GM20431 (cell line): ENCODE data around the gene CDCA3.
"Not testable (repeated sequence)": the region's sequence is repeated elsewhere in the genome, so short reads cannot be mapped to it uniquely, and the experiment has no call there.

Experiments used
- in situ Hi-C: fragments of 300-500 bp; cut with MseI, MboI; formaldehyde crosslinking; loops from one replicate; pipeline ENCODE4 v1.15.0; 2020; ENCODE audit warnings: low sequenced_read_pairs; ENCODE audit not compliant: unreplicated experiment

Gene CDCA3

GRCh38 chr12:6851153-6851920, at the start of gene CDCA3:
TSS of gene CDCA3 (minus strand) at chr12:6851286. CDS start at chr12:6850952, 334 bp downstream.
- in situ Hi-C loops: no loop called here

GRCh38 chr12:6899837-6900519, 48.9 kb upstream of the CDCA3 start:
- in situ Hi-C loops: no loop called here

GRCh38 chr12:6899427-6899826, 48.3 kb upstream of the CDCA3 start:
- in situ Hi-C loops: no loop called here

- in situ Hi-C loops: no loop called here
Measured at GRCh38 chr12:6896846-6897435, 45.9 kb upstream of the CDCA3 start.

GRCh38 chr12:6894321-6894720, 43.2 kb upstream of the CDCA3 start:
- in situ Hi-C loops: no loop called here

- in situ Hi-C loops: not testable (repeated sequence)
Measured at GRCh38 chr12:6892683-6893082, 41.6 kb upstream of the CDCA3 start.

- in situ Hi-C loops: no loop called here
Measured at GRCh38 chr12:6891646-6892001, 40.5 kb upstream of the CDCA3 start.

- in situ Hi-C loops: no loop called here
Measured at GRCh38 chr12:6890789-6891645, 39.9 kb upstream of the CDCA3 start.

GRCh38 chr12:6889775-6890573, 38.9 kb upstream of the CDCA3 start:
- in situ Hi-C loops: not testable (repeated sequence)

- in situ Hi-C loops: not testable (repeated sequence)
Measured at GRCh38 chr12:6888794-6889193, 37.7 kb upstream of the CDCA3 start.

GRCh38 chr12:6888360-6888759, 37.3 kb upstream of the CDCA3 start:
- in situ Hi-C loops: no loop called here

GRCh38 chr12:6887460-6887859, 36.4 kb upstream of the CDCA3 start:
- in situ Hi-C loops: no loop called here

- in situ Hi-C loops: not testable (repeated sequence)
Measured at GRCh38 chr12:6886206-6886999, 35.3 kb upstream of the CDCA3 start.

- in situ Hi-C loops: no loop called here
Measured at GRCh38 chr12:6884539-6884938, 33.5 kb upstream of the CDCA3 start.

GRCh38 chr12:6883683-6884082, 32.6 kb upstream of the CDCA3 start:
- in situ Hi-C loops: no loop called here

- in situ Hi-C loops: no loop called here
Measured at GRCh38 chr12:6883252-6883651, 32.2 kb upstream of the CDCA3 start.

GRCh38 chr12:6879824-6880223, 28.7 kb upstream of the CDCA3 start:
- in situ Hi-C loops: not testable (repeated sequence)

GRCh38 chr12:6874015-6874368, 22.9 kb upstream of the CDCA3 start:
- in situ Hi-C loops: not testable (repeated sequence)
